HCT116 (cell line): ENCODE measurements around the gene CD300C. TPM values are rescaled to one million over a fixed set of nuclear protein-coding genes. Genes with fewer than 3 reads are reported as not detected.

ENCODE experiments used
- ATAC-seq: fragments of 200-7000 bp; cut with Tn5 transposase; 2 replicates; pipeline ENCODE4 v1.9.1; 2020; ENCODE audit warnings: mild to moderate bottlenecking, moderate library complexity
- BruUV-seq: library from RNA; stranded (reverse); fragments of 400-500 nt; replicated peaks from 2 replicates; lab custom pipeline; 2021; lab: Mats Ljungman, UMichigan
- CTCF ChIA-PET: fragments of 300-600 bp; sonication (Branson Sonifier 250); formaldehyde crosslinking; loops from one replicate; lab custom pipeline; 2021; ENCODE audit warnings: antibody characterized with exemption; lab: Charles Lee
- POLR2A ChIA-PET: fragments of 300-600, 350-600 bp; sonication (Branson Sonifier 250); formaldehyde crosslinking; loops from one replicate; lab custom pipeline; 2021; ENCODE audit warnings: antibody characterized with exemption; lab: Charles Lee
- RAD21 ChIA-PET, 2 experiments: fragments of 300-600 bp; sonication (Branson Sonifier 250); formaldehyde crosslinking; loops; one replicate each; lab custom pipeline; 2023; ENCODE audit warnings: low total read pairs in 2 of 2; ENCODE audit not compliant: uncharacterized antibody in 2 of 2, unreplicated experiment in 2 of 2, low non-redundant PET in 1 of 2; lab: Charles Lee
- DNase-seq: peaks from one replicate; pipeline ENCODE4 v3.0.0-alpha.2; 2010; ENCODE audit warnings: low read depth, low spot score
- H2AFZ ChIP-seq: fragments of 200-600 bp; shearing (Covaris generic), sonication (generic); 2 replicates; pipeline ENCODE4 v1.6.1; 2017; ENCODE audit warnings: low read depth, mixed run types, mixed read lengths, antibody characterized with exemption, low read length; ENCODE audit not compliant: poor library complexity, severe bottlenecking
- H3K27ac ChIP-seq: 2 replicates; pipeline ENCODE4 v1.5.1; 2012; ENCODE audit warnings: low read depth, low read length
- H3K27me3 ChIP-seq: fragments of 200-600 bp; sonication (generic); 2 replicates; pipeline ENCODE4 v1.6.1; 2016; ENCODE audit warnings: mixed run types, low read length, mixed read lengths; ENCODE audit not compliant: insufficient read depth
- H3K36me3 ChIP-seq, 2 experiments: fragments of 200-500 bp in 1 of 2; fragments of 200-600 bp in 1 of 2; sonication (Bioruptor generic) in 1 of 2; sonication (generic) in 1 of 2; 2 replicates each; pipeline versions ENCODE4 v1.5.1 to v1.6.1; 2014 to 2016; ENCODE audit warnings: low read length in 2 of 2, inconsistent platforms in 1 of 2, mixed read lengths in 1 of 2, mixed run types in 1 of 2; ENCODE audit not compliant: insufficient read depth in 2 of 2, control insufficient read depth in 1 of 2
- H3K4me1 ChIP-seq, 2 experiments: fragments of 200-600 bp in 1 of 2; sonication (generic) in 1 of 2; 2 replicates each; pipeline versions ENCODE4 v1.5.1 to v1.6.1; 2012 to 2017; ENCODE audit warnings: low read length in 2 of 2, inconsistent platforms in 1 of 2, mild to moderate bottlenecking in 1 of 2, mixed read lengths in 1 of 2, mixed run types in 1 of 2, moderate library complexity in 1 of 2; ENCODE audit not compliant: insufficient read depth in 2 of 2, control insufficient read depth in 1 of 2
- H3K4me2 ChIP-seq: fragments of 200-600 bp; sonication (generic); 2 replicates; pipeline ENCODE4 v1.6.1; 2017; ENCODE audit warnings: mixed run types, low read length, mixed read lengths
- H3K4me3 ChIP-seq, 2 experiments: fragments of 200-600 bp in 1 of 2; sonication (generic) in 1 of 2; replicated peaks in 1 of 2; 2 replicates each; pipeline ENCODE4 v1.5.1; 2011 to 2016; ENCODE audit warnings: low read length in 2 of 2, control low read depth in 1 of 2, low read depth in 1 of 2, mild to moderate bottlenecking in 1 of 2, mixed read lengths in 1 of 2, mixed run types in 1 of 2
- H3K79me2 ChIP-seq: fragments of 200-600 bp; sonication (generic); 2 replicates; pipeline ENCODE4 v1.6.1; 2017; ENCODE audit warnings: mild to moderate bottlenecking, mixed run types, low read length, moderate library complexity, mixed read lengths; ENCODE audit not compliant: insufficient read depth
- H3K9ac ChIP-seq: fragments of 200-600 bp; sonication (generic); 2 replicates; pipeline ENCODE4 v1.6.1; 2016; ENCODE audit warnings: low read length, mixed read lengths
- H3K9me2 ChIP-seq: fragments of 200-600 bp; sonication (generic), shearing (Covaris generic); 2 replicates; pipeline ENCODE4 v1.6.1; 2017; ENCODE audit warnings: mixed run types, mild to moderate bottlenecking, moderate library complexity; ENCODE audit not compliant: insufficient read depth
- H3K9me3 ChIP-seq, 2 experiments: fragments of 200-500 bp in 1 of 2; fragments of 200-600 bp in 1 of 2; sonication (Bioruptor generic) in 1 of 2; sonication (generic) in 1 of 2; 2 replicates each; pipeline ENCODE4 v1.6.1; 2014 to 2017; ENCODE audit warnings: low read length in 2 of 2, mixed read lengths in 2 of 2, inconsistent platforms in 1 of 2, low read depth in 1 of 2, mild to moderate bottlenecking in 1 of 2, mixed run types in 1 of 2, moderate library complexity in 1 of 2; ENCODE audit not compliant: control insufficient read depth in 1 of 2, insufficient read depth in 1 of 2
- H4K20me1 ChIP-seq: fragments of 200-600 bp; sonication (generic), shearing (Covaris generic); 2 replicates; pipeline ENCODE4 v1.6.1; 2017; ENCODE audit warnings: mixed run types, mild to moderate bottlenecking, moderate library complexity; ENCODE audit not compliant: insufficient read depth
- EZH2 ChIP-seq: fragments of 200-600 bp; sonication (generic); IDR thresholded peaks from 2 replicates; pipeline ENCODE4 v1.6.1; 2017; ENCODE audit warnings: antibody characterized with exemption, mixed run types
- POLR2A ChIP-seq: IDR thresholded peaks from 2 replicates; pipeline ENCODE4 v1.7.0; 2011; ENCODE audit warnings: borderline replicate concordance; ENCODE audit not compliant: insufficient read depth, insufficient read length; ENCODE audit errors: extremely low read depth
- POLR2AphosphoS5 ChIP-seq: IDR thresholded peaks from 2 replicates; pipeline ENCODE4 v1.6.1; 2011; ENCODE audit warnings: mild to moderate bottlenecking, low read depth, low read length, moderate library complexity
- RAD21 ChIP-seq: IDR thresholded peaks from 2 replicates; pipeline ENCODE4 v1.6.1; 2012; ENCODE audit warnings: low read depth, mild to moderate bottlenecking
- SIN3A ChIP-seq: IDR thresholded peaks from 2 replicates; pipeline ENCODE4 v1.6.1; 2012; ENCODE audit warnings: low read depth
- SRF ChIP-seq: IDR thresholded peaks from 2 replicates; pipeline ENCODE4 v1.6.1; 2012; ENCODE audit warnings: low read depth
- ZFX ChIP-seq: fragments of 450-650 bp; IDR thresholded peaks from 2 replicates; pipeline ENCODE4 v1.6.1; 2017
- ZNF274 ChIP-seq: fragments of 200-500 bp; sonication (Bioruptor generic); IDR thresholded peaks from 2 replicates; pipeline ENCODE4 v1.6.1; 2014; ENCODE audit warnings: mild to moderate bottlenecking, low read depth, low read length, inconsistent platforms
- intact Hi-C: fragments of 100-400 bp; cut with micrococcal nuclease; formaldehyde crosslinking; loops from 2 replicates; pipeline ENCODE4 v1.10.0; 2022
- total RNA-seq: library from RNA; stranded (reverse); gene quantifications from one replicate; pipeline ENCODE4 v1.2.1, GENCODE V29; 2021; ENCODE audit not compliant: unreplicated experiment
- TF ChIP-seq, protein P1 (sequence below), 3 experiments: fragments of 200-600 bp in 1 of 3; sonication (generic) in 1 of 3; IDR thresholded peaks in 2 of 3; conservative IDR thresholded peaks in 1 of 3; 2 replicates each; pipeline ENCODE4 v1.5.1; 2012 to 2017; ENCODE audit warnings: low read depth in 2 of 3, low read length in 2 of 3, antibody characterized with exemption in 1 of 3, borderline replicate concordance in 1 of 3, control low read depth in 1 of 3, mild to moderate bottlenecking in 1 of 3, mixed read lengths in 1 of 3, mixed run types in 1 of 3, moderate library complexity in 1 of 3; ENCODE audit not compliant: insufficient read depth in 1 of 3
- TF ChIP-seq, protein P2 (sequence below): IDR thresholded peaks from 2 replicates; pipeline ENCODE4 v1.6.1; 2011; ENCODE audit warnings: mild to moderate bottlenecking, low read length, moderate library complexity; ENCODE audit not compliant: insufficient replicate concordance; ENCODE audit errors: extremely low read depth

Gene CD300C
- total RNA-seq, 1 experiment from 2014 or later: 0.15 TPM

DNA sequence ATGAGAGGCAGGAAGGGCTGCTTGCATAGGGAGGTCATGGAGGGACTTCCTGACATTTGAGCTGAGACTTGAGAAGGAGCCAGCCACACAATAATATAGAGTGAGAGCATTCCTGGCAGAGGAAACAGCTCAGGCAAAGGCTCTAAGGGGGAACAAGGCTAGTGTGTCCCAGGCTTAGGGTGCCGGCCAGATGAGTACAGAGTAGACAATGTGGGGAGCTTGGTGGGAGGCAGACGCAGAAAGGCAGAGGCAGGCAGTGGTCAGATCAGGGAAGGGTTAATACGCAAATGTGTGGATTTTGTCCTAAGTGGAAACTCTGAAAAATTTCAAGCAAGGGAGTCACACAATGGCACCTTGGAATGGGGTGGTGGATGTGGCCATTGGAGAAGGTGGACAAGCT, 45.9 kb downstream of the CD300C start:
- no TSS peak for BruUV-seq
- no peaks in the 10 kb centered on the region for H3K9me2 ChIP-seq
- RAD21 ChIA-PET: no interaction called here
- no peak overlapping the region for H2AFZ ChIP-seq
- intact Hi-C loops: no loop called here
- no peak for DNase-seq
- CTCF ChIA-PET: interaction anchor here (2.0 kb wide), 1 partner anchor 132 kb away, joined by 6 read pairs; the partner anchor contains the start of gene GPR142
- H3K4me3 ChIP-seq: no peak overlapping the region
- H3K4me1 ChIP-seq: no peaks in the 10 kb centered on the region
- TF ChIP-seq ZNF274: no peak
- TF ChIP-seq, all 23 proteins: peak for 0
- Histone ChIP-seq H3K79me2 (no peaks in the 10 kb centered on the region), H4K20me1 (no peaks in the 10 kb centered on the region), H3K4me2 (no peak overlapping the region), H3K9me3 (no peaks in the 10 kb centered on the region), H3K36me3 (no peaks in the 10 kb centered on the region), H3K27me3 (no peaks in the 10 kb centered on the region), H3K9ac (no peak overlapping the region), H3K27ac (no peak overlapping the region)
- ATAC-seq: no peak
- POLR2A ChIA-PET: no interaction called here

DNA sequence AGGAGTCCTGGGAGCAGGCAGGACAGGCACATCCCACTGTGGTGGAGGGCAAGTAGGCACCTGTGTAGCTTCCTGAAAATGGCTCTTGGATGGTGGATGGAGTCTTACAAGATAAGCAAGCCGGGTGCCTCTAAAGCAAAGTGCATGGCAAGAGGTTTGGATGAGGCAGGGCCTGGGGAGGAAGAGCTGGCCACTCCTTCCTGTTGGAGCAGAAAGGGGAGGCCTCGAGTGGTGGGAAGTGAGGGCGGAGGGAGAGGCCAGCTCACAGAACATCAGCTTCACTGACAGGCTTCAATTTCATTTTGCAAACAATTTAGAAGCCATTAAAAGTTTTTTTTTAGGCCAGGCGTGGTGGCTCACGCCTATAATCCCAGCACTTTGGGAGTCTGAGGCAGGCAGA, 48.4 kb downstream of the CD300C start:
- ChIA-PET CTCF (interaction anchor here (2.4 to 3.2 kb wide), 2 partner anchors 118 to 129 kb away, joined by 10 to 22 read pairs; partner anchors contain the start of gene GPR142), RAD21 (no interaction called here), POLR2A (no interaction called here)
- H3K4me1 ChIP-seq: no peaks in the 10 kb centered on the region
- no peaks in the 10 kb centered on the region for H3K36me3 ChIP-seq
- H3K9me2 ChIP-seq: no peaks in the 10 kb centered on the region
- ATAC-seq (no peak), DNase-seq (no peak)
- H3K4me3 ChIP-seq: no peak overlapping the region
- no peaks in the 10 kb centered on the region for H3K79me2 ChIP-seq
- H4K20me1 ChIP-seq: no peaks in the 10 kb centered on the region
- intact Hi-C loops: no loop called here
- H3K4me2 ChIP-seq: no peak overlapping the region
- H3K27me3 ChIP-seq: no peaks in the 10 kb centered on the region
- TF ChIP-seq POLR2AphosphoS5 (no peak), SIN3A (no peak), POLR2A (no peak), SRF (no peak), ZFX (no peak), ZNF274 (no peak), RAD21 (no peak), EZH2 (no peak)
- TF ChIP-seq, protein P1, sequence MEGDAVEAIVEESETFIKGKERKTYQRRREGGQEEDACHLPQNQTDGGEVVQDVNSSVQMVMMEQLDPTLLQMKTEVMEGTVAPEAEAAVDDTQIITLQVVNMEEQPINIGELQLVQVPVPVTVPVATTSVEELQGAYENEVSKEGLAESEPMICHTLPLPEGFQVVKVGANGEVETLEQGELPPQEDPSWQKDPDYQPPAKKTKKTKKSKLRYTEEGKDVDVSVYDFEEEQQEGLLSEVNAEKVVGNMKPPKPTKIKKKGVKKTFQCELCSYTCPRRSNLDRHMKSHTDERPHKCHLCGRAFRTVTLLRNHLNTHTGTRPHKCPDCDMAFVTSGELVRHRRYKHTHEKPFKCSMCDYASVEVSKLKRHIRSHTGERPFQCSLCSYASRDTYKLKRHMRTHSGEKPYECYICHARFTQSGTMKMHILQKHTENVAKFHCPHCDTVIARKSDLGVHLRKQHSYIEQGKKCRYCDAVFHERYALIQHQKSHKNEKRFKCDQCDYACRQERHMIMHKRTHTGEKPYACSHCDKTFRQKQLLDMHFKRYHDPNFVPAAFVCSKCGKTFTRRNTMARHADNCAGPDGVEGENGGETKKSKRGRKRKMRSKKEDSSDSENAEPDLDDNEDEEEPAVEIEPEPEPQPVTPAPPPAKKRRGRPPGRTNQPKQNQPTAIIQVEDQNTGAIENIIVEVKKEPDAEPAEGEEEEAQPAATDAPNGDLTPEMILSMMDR (IDR thresholded peaks at IDR 0.05 in 2 of 3, conservative IDR thresholded peaks at IDR 0.05 in 1 of 3; ENCODE audit: borderline replicate concordance in 1 of 3, insufficient read depth in 1 of 3, low read depth in 2 of 3, low read length in 2 of 3): no peak
- TF ChIP-seq, protein P2, sequence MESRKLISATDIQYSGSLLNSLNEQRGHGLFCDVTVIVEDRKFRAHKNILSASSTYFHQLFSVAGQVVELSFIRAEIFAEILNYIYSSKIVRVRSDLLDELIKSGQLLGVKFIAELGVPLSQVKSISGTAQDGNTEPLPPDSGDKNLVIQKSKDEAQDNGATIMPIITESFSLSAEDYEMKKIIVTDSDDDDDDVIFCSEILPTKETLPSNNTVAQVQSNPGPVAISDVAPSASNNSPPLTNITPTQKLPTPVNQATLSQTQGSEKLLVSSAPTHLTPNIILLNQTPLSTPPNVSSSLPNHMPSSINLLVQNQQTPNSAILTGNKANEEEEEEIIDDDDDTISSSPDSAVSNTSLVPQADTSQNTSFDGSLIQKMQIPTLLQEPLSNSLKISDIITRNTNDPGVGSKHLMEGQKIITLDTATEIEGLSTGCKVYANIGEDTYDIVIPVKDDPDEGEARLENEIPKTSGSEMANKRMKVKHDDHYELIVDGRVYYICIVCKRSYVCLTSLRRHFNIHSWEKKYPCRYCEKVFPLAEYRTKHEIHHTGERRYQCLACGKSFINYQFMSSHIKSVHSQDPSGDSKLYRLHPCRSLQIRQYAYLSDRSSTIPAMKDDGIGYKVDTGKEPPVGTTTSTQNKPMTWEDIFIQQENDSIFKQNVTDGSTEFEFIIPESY: no peak
- no peak overlapping the region for H3K27ac ChIP-seq
- no TSS peak for BruUV-seq
- H3K9me3 ChIP-seq: no peaks in the 10 kb centered on the region
- H2AFZ ChIP-seq: no peak overlapping the region
- no peak overlapping the region for H3K9ac ChIP-seq
